ENCODE results near the gene ELOVL5.

The ELOVL5 gene

DNA sequence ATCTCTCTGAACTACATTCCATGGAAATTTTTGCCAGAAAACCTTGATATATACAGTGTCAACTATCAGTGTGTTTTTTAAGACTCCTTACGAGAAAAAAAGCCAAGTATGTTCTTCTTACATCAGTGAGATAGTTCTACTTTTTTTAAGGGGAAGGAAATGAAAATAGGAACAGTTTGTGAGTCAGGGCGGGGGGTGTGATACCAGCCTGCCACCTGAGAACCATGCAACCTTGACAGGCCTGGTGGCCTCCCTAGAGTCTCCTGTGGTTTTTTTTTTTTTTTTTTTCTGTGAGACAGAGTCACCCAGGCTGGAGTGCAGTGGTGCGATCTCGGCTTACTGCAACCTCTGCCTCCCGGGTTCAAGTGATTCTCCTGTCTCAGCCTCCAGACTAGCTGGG is 103.8 kb downstream of the ELOVL5 start:
- no peaks in the 10 kb centered on the region for H3K79me2 ChIP-seq (ENCODE audit: insufficient read depth, low read length)

DNA sequence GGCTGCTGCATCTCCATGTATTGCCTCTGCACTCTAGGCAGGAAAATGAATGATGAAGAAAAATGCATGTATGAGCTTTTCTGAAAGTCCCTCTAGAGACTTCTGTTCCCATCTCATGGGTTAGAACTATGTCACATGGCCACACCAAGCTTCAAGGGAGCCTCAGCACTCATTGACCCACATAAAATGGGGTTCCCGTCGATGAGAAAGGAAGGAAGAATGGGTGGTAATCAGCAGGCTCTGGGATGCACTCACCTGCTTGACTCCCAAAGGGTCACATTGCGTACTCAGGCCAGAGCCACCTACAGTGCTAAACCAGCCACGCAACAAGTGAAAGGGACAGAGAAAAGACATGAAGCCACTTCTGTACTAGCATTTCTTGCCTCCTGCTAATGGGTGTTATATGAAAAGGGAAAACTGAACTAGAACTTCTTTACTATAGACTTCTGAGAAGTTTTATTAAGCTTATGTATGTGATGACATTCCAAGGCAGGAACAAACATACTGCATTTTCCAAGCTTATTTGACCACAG is 104.3 kb downstream of the ELOVL5 start:
- no peak overlapping the region for H2AFZ ChIP-seq (ENCODE audit: low read length)
- no peaks in the 10 kb centered on the region for H3F3A ChIP-seq (ENCODE audit: insufficient read depth, low read length)
- H3K27me3 ChIP-seq (ENCODE audit: insufficient read depth, low read length), result no peaks in the 10 kb centered on the region
- no peaks in the 10 kb centered on the region for H3K79me2 ChIP-seq (ENCODE audit: insufficient read depth, low read length)
- no peaks in the 10 kb centered on the region for H4K20me1 ChIP-seq (ENCODE audit: insufficient read depth, low read length)
- no peaks in the 10 kb centered on the region for H3K9me3 ChIP-seq (ENCODE audit: low read length)
- TF ChIP-seq EZH2 (IDR thresholded peaks at IDR 0.05; ENCODE audit: borderline replicate concordance, low read length), result no peak
- TF ChIP-seq, protein P1, sequence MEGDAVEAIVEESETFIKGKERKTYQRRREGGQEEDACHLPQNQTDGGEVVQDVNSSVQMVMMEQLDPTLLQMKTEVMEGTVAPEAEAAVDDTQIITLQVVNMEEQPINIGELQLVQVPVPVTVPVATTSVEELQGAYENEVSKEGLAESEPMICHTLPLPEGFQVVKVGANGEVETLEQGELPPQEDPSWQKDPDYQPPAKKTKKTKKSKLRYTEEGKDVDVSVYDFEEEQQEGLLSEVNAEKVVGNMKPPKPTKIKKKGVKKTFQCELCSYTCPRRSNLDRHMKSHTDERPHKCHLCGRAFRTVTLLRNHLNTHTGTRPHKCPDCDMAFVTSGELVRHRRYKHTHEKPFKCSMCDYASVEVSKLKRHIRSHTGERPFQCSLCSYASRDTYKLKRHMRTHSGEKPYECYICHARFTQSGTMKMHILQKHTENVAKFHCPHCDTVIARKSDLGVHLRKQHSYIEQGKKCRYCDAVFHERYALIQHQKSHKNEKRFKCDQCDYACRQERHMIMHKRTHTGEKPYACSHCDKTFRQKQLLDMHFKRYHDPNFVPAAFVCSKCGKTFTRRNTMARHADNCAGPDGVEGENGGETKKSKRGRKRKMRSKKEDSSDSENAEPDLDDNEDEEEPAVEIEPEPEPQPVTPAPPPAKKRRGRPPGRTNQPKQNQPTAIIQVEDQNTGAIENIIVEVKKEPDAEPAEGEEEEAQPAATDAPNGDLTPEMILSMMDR (IDR thresholded peaks at IDR 0.05; ENCODE audit: low read length), result peak; percentile 21; the same call in 1 of the 2 replicates
- no peak overlapping the region; the same call in 1 of the 2 replicates for H3K9ac ChIP-seq (ENCODE audit: low read length)
- H3K4me1 ChIP-seq (ENCODE audit: insufficient read depth, low read length, severe bottlenecking), result peaks cover 59% of the 10 kb centered on the region
- H3K27ac ChIP-seq (ENCODE audit: low read depth, low read length, poor library complexity, severe bottlenecking), result peak overlapping the region; percentile 85
- H3K36me3 ChIP-seq (ENCODE audit: insufficient read depth, low read length), result no peaks in the 10 kb centered on the region
- H3K4me2 ChIP-seq (ENCODE audit: low read length), result peak overlapping the region; percentile 43
- H3K4me3 ChIP-seq (ENCODE audit: low read depth, low read length, poor library complexity, severe bottlenecking), result peak overlapping the region; percentile 8
- H3K9me2 ChIP-seq (ENCODE audit: low read depth, low read length), result no peaks in the 10 kb centered on the region

More for the DNA sequence above, 103.8 kb downstream of the ELOVL5 start:
- Histone ChIP-seq H3K9ac (ENCODE audit: low read length) (no peak overlapping the region; the same call in 1 of the 2 replicates), H3K36me3 (ENCODE audit: insufficient read depth, low read length) (no peaks in the 10 kb centered on the region), H3K9me3 (ENCODE audit: low read length) (no peaks in the 10 kb centered on the region), H3K27ac (ENCODE audit: low read depth, low read length, poor library complexity, severe bottlenecking) (peak overlapping the region; percentile 85), H3K27me3 (ENCODE audit: insufficient read depth, low read length) (no peaks in the 10 kb centered on the region), H3K4me1 (ENCODE audit: insufficient read depth, low read length, severe bottlenecking) (peaks cover 59% of the 10 kb centered on the region), H3K4me2 (ENCODE audit: low read length) (peak overlapping the region; percentile 43), H4K20me1 (ENCODE audit: insufficient read depth, low read length) (no peaks in the 10 kb centered on the region), H2AFZ (ENCODE audit: low read length) (no peak overlapping the region), H3F3A (ENCODE audit: insufficient read depth, low read length) (no peaks in the 10 kb centered on the region), H3K4me3 (ENCODE audit: low read depth, low read length, poor library complexity, severe bottlenecking) (peak overlapping the region; percentile 8), H3K9me2 (ENCODE audit: low read depth, low read length) (no peaks in the 10 kb centered on the region)
- TF ChIP-seq, protein P1 (IDR thresholded peaks at IDR 0.05; ENCODE audit: low read length), result no peak
- TF ChIP-seq EZH2 (IDR thresholded peaks at IDR 0.05; ENCODE audit: borderline replicate concordance, low read length), result no peak

DNA sequence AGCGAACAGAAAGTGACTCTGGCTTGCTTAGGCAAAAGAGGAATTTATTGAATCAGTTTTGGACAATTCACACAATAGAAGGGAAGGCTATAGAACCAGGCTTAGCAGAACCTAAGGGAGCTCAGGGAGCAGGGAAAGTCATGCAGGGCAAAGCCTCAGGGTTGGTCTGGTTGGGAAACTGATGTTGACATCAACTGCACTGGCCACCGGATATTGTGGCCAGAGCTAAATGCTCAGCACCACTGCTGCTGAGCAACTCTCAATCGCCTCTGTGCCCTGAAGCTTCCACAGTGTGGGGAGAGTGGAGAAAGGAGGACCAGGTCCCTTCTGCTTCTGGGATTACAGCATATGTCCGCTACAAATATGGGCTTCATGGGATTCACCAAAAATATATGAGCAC is 106.8 kb downstream of the ELOVL5 start:
- Histone ChIP-seq H3K9me3 (ENCODE audit: low read length) (no peaks in the 10 kb centered on the region), H3K36me3 (ENCODE audit: insufficient read depth, low read length) (no peaks in the 10 kb centered on the region), H3K27me3 (ENCODE audit: insufficient read depth, low read length) (no peaks in the 10 kb centered on the region), H3K9me2 (ENCODE audit: low read depth, low read length) (no peaks in the 10 kb centered on the region), H4K20me1 (ENCODE audit: insufficient read depth, low read length) (no peaks in the 10 kb centered on the region), H2AFZ (ENCODE audit: low read length) (no peak overlapping the region), H3K79me2 (ENCODE audit: insufficient read depth, low read length) (no peaks in the 10 kb centered on the region), H3K27ac (ENCODE audit: low read depth, low read length, poor library complexity, severe bottlenecking) (no peak overlapping the region), H3K4me1 (ENCODE audit: insufficient read depth, low read length, severe bottlenecking) (peaks cover 53% of the 10 kb centered on the region), H3K9ac (ENCODE audit: low read length) (no peak overlapping the region), H3K4me3 (ENCODE audit: low read depth, low read length, poor library complexity, severe bottlenecking) (no peak overlapping the region), H3K4me2 (ENCODE audit: low read length) (no peak overlapping the region), H3F3A (ENCODE audit: insufficient read depth, low read length) (no peaks in the 10 kb centered on the region)
- no peak for TF ChIP-seq EZH2 (IDR thresholded peaks at IDR 0.05; ENCODE audit: borderline replicate concordance, low read length)
- TF ChIP-seq, protein P1 (IDR thresholded peaks at IDR 0.05; ENCODE audit: low read length), result no peak

Data from OCI-LY1 (cell line).